ENCODE results near the gene KPNA3. TPM values are rescaled to one million over a fixed set of nuclear protein-coding genes. Genes with fewer than 3 reads are reported as not detected.

The KPNA3 gene
- total RNA-seq, 1 experiment from 2014 or later, result 14.4 TPM

GRCh38 chr13:49836516-49836915 lies 44.0 kb upstream of the KPNA3 start:
- no peaks in the 10 kb centered on the region for H3K79me2 ChIP-seq (ENCODE audit: low read length)
- intact Hi-C loops (cut with micrococcal nuclease), result no loop called here
- H3K9ac ChIP-seq (ENCODE audit: low read length), result no peak overlapping the region
- ATAC-seq (no peak), DNase-seq (no peak)
- no peaks in the 10 kb centered on the region for H3F3A ChIP-seq (ENCODE audit: low read length, unreplicated experiment)
- no peak for TF ChIP-seq EZH2 (IDR thresholded peaks at IDR 0.05; ENCODE audit: low read length, unreplicated experiment)
- TF ChIP-seq, protein P1, sequence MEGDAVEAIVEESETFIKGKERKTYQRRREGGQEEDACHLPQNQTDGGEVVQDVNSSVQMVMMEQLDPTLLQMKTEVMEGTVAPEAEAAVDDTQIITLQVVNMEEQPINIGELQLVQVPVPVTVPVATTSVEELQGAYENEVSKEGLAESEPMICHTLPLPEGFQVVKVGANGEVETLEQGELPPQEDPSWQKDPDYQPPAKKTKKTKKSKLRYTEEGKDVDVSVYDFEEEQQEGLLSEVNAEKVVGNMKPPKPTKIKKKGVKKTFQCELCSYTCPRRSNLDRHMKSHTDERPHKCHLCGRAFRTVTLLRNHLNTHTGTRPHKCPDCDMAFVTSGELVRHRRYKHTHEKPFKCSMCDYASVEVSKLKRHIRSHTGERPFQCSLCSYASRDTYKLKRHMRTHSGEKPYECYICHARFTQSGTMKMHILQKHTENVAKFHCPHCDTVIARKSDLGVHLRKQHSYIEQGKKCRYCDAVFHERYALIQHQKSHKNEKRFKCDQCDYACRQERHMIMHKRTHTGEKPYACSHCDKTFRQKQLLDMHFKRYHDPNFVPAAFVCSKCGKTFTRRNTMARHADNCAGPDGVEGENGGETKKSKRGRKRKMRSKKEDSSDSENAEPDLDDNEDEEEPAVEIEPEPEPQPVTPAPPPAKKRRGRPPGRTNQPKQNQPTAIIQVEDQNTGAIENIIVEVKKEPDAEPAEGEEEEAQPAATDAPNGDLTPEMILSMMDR (conservative IDR thresholded peaks at IDR 0.05; ENCODE audit: low read depth, low read length), result no peak
- TF ChIP-seq EZH2phosphoT487 (IDR thresholded peaks at IDR 0.05; ENCODE audit: borderline replicate concordance, low read length), result no peak
- CTCF ChIA-PET, result no interaction called here
- no peaks in the 10 kb centered on the region for H4K20me1 ChIP-seq (ENCODE audit: low read length)
- no peaks in the 10 kb centered on the region for H3K4me1 ChIP-seq (ENCODE audit: insufficient read depth, low read length)
- H3K4me2 ChIP-seq (ENCODE audit: low read length), result no peak overlapping the region
- H2AFZ ChIP-seq (ENCODE audit: low read length), result no peak overlapping the region
- no peaks in the 10 kb centered on the region for H3K9me3 ChIP-seq (ENCODE audit: low read length)
- BruUV-seq (replicated peaks), result no TSS peak
- no peak overlapping the region for H3K27ac ChIP-seq (ENCODE audit: low read length)
- H3K36me3 ChIP-seq (ENCODE audit: low read depth, low read length), result no peaks in the 10 kb centered on the region
- no peaks in the 10 kb centered on the region for H3K27me3 ChIP-seq (ENCODE audit: low read length)
- no peaks in the 10 kb centered on the region for H3K9me2 ChIP-seq (replicated peaks; ENCODE audit: low read length)
- H3K4me3 ChIP-seq (ENCODE audit: low read length), result no peak overlapping the region
- POLR2A ChIA-PET (ENCODE audit: unreplicated experiment), result no interaction called here

DNA sequence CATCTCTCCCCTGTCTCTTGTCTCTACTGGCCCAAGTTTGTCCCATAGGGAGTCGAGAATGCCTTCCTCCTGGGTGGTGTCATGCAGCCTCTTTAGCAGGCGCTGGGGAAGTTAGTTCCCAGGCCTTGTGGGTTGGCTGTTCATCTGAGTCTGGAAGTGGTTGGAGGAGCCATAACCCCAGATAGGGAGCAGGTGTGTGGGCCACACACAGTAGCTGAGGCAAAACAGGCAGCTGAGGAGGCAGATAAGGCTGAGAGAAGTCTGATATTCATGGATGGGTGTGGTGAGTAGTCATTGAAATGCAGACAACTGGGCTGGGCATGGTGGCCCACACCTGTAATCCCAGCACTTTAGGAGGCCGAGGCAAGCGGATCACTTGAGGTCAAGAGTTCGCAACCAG lies 40.9 kb upstream of the KPNA3 start:
- H3K4me3 ChIP-seq (ENCODE audit: low read length), result no peak overlapping the region
- POLR2A ChIA-PET (ENCODE audit: unreplicated experiment), result no interaction called here
- DNase-seq (no peak), ATAC-seq (no peak)
- H3K27me3 ChIP-seq (ENCODE audit: low read length), result no peaks in the 10 kb centered on the region
- no peaks in the 10 kb centered on the region for H3K9me2 ChIP-seq (replicated peaks; ENCODE audit: low read length)
- no peaks in the 10 kb centered on the region for H4K20me1 ChIP-seq (ENCODE audit: low read length)
- no TSS peak for BruUV-seq (replicated peaks)
- no peak overlapping the region for H3K4me2 ChIP-seq (ENCODE audit: low read length)
- CTCF ChIA-PET, result no interaction called here
- H3F3A ChIP-seq (ENCODE audit: low read length, unreplicated experiment), result no peaks in the 10 kb centered on the region
- H3K4me1 ChIP-seq (ENCODE audit: insufficient read depth, low read length), result no peaks in the 10 kb centered on the region
- H2AFZ ChIP-seq (ENCODE audit: low read length), result no peak overlapping the region
- no peak overlapping the region for H3K27ac ChIP-seq (ENCODE audit: low read length)
- TF ChIP-seq, protein P1 (conservative IDR thresholded peaks at IDR 0.05; ENCODE audit: low read depth, low read length), result no peak
- TF ChIP-seq EZH2phosphoT487 (IDR thresholded peaks at IDR 0.05; ENCODE audit: borderline replicate concordance, low read length) (no peak), EZH2 (IDR thresholded peaks at IDR 0.05; ENCODE audit: low read length, unreplicated experiment) (no peak)
- H3K9me3 ChIP-seq (ENCODE audit: low read length), result no peaks in the 10 kb centered on the region
- H3K9ac ChIP-seq (ENCODE audit: low read length), result no peak overlapping the region
- no peaks in the 10 kb centered on the region for H3K79me2 ChIP-seq (ENCODE audit: low read length)
- intact Hi-C loops (cut with micrococcal nuclease), result no loop called here
- H3K36me3 ChIP-seq (ENCODE audit: low read depth, low read length), result no peaks in the 10 kb centered on the region

- H3K27me3 ChIP-seq (ENCODE audit: low read length), result no peaks in the 10 kb centered on the region
- no peaks in the 10 kb centered on the region for H4K20me1 ChIP-seq (ENCODE audit: low read length)
- H3K9me2 ChIP-seq (replicated peaks; ENCODE audit: low read length), result no peaks in the 10 kb centered on the region
- H3K36me3 ChIP-seq (ENCODE audit: low read depth, low read length), result no peaks in the 10 kb centered on the region
- H3K4me1 ChIP-seq (ENCODE audit: insufficient read depth, low read length), result no peaks in the 10 kb centered on the region
- no peak for ATAC-seq
- ChIA-PET CTCF (no interaction called here), POLR2A (ENCODE audit: unreplicated experiment) (no interaction called here)
- peak overlapping the region; percentile 22; the same call in 1 of the 2 replicates for H2AFZ ChIP-seq (ENCODE audit: low read length)
- no peak overlapping the region for H3K9ac ChIP-seq (ENCODE audit: low read length)
- DNase-seq, result no peak
- H3F3A ChIP-seq (ENCODE audit: low read length, unreplicated experiment), result no peaks in the 10 kb centered on the region
- BruUV-seq (replicated peaks), result no TSS peak
- H3K27ac ChIP-seq (ENCODE audit: low read length), result no peak overlapping the region
- intact Hi-C loops (cut with micrococcal nuclease), result no loop called here
- H3K4me2 ChIP-seq (ENCODE audit: low read length), result no peak overlapping the region
- no peaks in the 10 kb centered on the region for H3K79me2 ChIP-seq (ENCODE audit: low read length)
- H3K9me3 ChIP-seq (ENCODE audit: low read length), result no peaks in the 10 kb centered on the region
- H3K4me3 ChIP-seq (ENCODE audit: low read length), result no peak overlapping the region
- TF ChIP-seq EZH2phosphoT487 (IDR thresholded peaks at IDR 0.05; ENCODE audit: borderline replicate concordance, low read length), result no peak
- TF ChIP-seq, protein P1 (conservative IDR thresholded peaks at IDR 0.05; ENCODE audit: low read depth, low read length), result no peak
- TF ChIP-seq EZH2 (IDR thresholded peaks at IDR 0.05; ENCODE audit: low read length, unreplicated experiment), result no peak
These were observed 39.0 kb upstream of the KPNA3 start for GRCh38 chr13:49831455-49831854.
